ENCODE measurements around the gene CHMP1B. TPM values are rescaled to one million over a fixed set of nuclear protein-coding genes. Genes with fewer than 3 reads are reported as not detected.

The CHMP1B gene
- total RNA-seq, 1 experiment from 2014 or later = 38.7 TPM

DNA sequence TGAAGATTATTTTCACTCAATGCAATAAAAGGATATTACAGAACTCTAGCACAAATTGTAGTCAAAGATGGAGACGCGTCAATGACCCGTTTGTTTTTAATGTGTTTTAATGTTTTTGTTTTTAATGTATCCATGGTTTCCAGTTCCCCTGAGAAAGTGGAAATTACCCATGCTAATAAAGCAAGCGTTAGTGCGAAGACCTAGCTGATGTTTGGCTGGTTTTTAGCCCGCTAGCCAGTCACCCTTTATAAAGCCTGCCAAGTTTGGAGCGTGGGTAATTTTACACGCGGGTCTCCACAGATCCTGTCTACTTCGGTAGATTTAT is 430 bp upstream of the CHMP1B start:
- no peak overlapping the region for H2BK120ac ChIP-seq (ENCODE audit: low read depth, low read length, poor library complexity, severe bottlenecking)
- H3K14ac ChIP-seq (ENCODE audit: insufficient read depth, low read length) = no peak overlapping the region; the same call in 1 of the 2 replicates
- H3K23ac ChIP-seq (ENCODE audit: insufficient read length, low read depth, low read length) = no peak overlapping the region
- H2BK20ac ChIP-seq (ENCODE audit: low read depth, low read length, poor library complexity, severe bottlenecking) = no peak overlapping the region
- no peak overlapping the region for H2BK12ac ChIP-seq (ENCODE audit: insufficient read length, low read depth, low read length)
- no peak overlapping the region for H3K27ac ChIP-seq (ENCODE audit: insufficient read length, low read depth, low read length)
- no peak overlapping the region for H2AFZ ChIP-seq (ENCODE audit: low read length)
- DNase-seq = no peak
- no peak overlapping the region for H4K91ac ChIP-seq (ENCODE audit: insufficient read length, low read depth, low read length)
- peaks cover 18% of the 10 kb centered on the region; the same call in 1 of the 2 replicates for H3K79me2 ChIP-seq (ENCODE audit: insufficient read depth, low read length)
- no peaks in the 10 kb centered on the region for H3K27me3 ChIP-seq (ENCODE audit: insufficient read depth, low read length)
- H3K56ac ChIP-seq (ENCODE audit: insufficient read length, low read depth, low read length) = no peak overlapping the region
- Mint-ChIP-seq H3K9me3 (no peaks in the 10 kb centered on the region; a peak in 1 of 5 replicates), H3K36me3 (ENCODE audit: insufficient read depth in 1 of 3, low read depth in 3 of 3) (peaks cover 2 to 4% (median 2%) of the 10 kb centered on the region in 3 experiments; a peak in 3 of 7 replicates), H3K4me3 (peak overlapping the region; percentile 100), H3K27ac (peak overlapping the region; percentile 93 to 98 (median 94)), H3K27me3 (ENCODE audit: low read depth) (peaks cover 2% of the 10 kb centered on the region; the same call in 1 of the 2 replicates), H3K4me1 (peaks cover 23 to 28% of the 10 kb centered on the region in 2 experiments)
- WGBS (ENCODE audit: extremely low coverage, insufficient read length, low lambda C conversion rate) = no CpG with 5 or more reads among the region's 10 CpGs
- H3K4ac ChIP-seq (ENCODE audit: low read depth, low read length) = no peak overlapping the region
- no peaks in the 10 kb centered on the region; the same call in 1 of the 2 replicates for H3K4me1 ChIP-seq (ENCODE audit: insufficient read depth, low read length)
- no peak overlapping the region for H3K18ac ChIP-seq (ENCODE audit: insufficient read length, low read depth, low read length)
- H3K9me3 ChIP-seq (ENCODE audit: control insufficient read depth, low read depth, low read length) = no peaks in the 10 kb centered on the region
- H3K79me1 ChIP-seq (ENCODE audit: insufficient read depth, low read depth, low read length, poor library complexity, severe bottlenecking) = no peaks in the 10 kb centered on the region
- peak overlapping the region; percentile 94 for H3K4me2 ChIP-seq (ENCODE audit: insufficient read depth, insufficient read length, low read length)
- no peak overlapping the region for H2BK5ac ChIP-seq (ENCODE audit: insufficient read length, low read length)
- no peak overlapping the region for H4K5ac ChIP-seq (ENCODE audit: insufficient read length, low read depth, low read length)
- no peaks in the 10 kb centered on the region for H4K20me1 ChIP-seq (ENCODE audit: control insufficient read depth, insufficient read depth, insufficient read length)
- peaks cover 10% of the 10 kb centered on the region for H3K23me2 ChIP-seq (ENCODE audit: insufficient read length, low read depth, low read length, poor library complexity, severe bottlenecking)
- no peak overlapping the region for H2AK5ac ChIP-seq (ENCODE audit: insufficient read length, low read length)
- TF ChIP-seq, protein P1, sequence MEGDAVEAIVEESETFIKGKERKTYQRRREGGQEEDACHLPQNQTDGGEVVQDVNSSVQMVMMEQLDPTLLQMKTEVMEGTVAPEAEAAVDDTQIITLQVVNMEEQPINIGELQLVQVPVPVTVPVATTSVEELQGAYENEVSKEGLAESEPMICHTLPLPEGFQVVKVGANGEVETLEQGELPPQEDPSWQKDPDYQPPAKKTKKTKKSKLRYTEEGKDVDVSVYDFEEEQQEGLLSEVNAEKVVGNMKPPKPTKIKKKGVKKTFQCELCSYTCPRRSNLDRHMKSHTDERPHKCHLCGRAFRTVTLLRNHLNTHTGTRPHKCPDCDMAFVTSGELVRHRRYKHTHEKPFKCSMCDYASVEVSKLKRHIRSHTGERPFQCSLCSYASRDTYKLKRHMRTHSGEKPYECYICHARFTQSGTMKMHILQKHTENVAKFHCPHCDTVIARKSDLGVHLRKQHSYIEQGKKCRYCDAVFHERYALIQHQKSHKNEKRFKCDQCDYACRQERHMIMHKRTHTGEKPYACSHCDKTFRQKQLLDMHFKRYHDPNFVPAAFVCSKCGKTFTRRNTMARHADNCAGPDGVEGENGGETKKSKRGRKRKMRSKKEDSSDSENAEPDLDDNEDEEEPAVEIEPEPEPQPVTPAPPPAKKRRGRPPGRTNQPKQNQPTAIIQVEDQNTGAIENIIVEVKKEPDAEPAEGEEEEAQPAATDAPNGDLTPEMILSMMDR (conservative IDR thresholded peaks at IDR 0.05) = no peak
- H3K9ac ChIP-seq (ENCODE audit: extremely low read depth, insufficient read length, low read length) = peak overlapping the region; percentile 36
- no peak overlapping the region for H3T11ph ChIP-seq (ENCODE audit: low read length)
- H2BK15ac ChIP-seq (ENCODE audit: low read depth, low read length) = no peak overlapping the region
- H4K8ac ChIP-seq (replicated peaks; ENCODE audit: insufficient read length, low read depth, low read length) = no peak overlapping the region
